ENCODE data around the gene CRB1. TPM values are rescaled to one million over a fixed set of nuclear protein-coding genes. Genes with fewer than 3 reads are reported as not detected.

The CRB1 gene
- total RNA-seq, 4 donors from 2014 or later, result 0.44 to 2.5 (median 1.0) TPM

- Histone ChIP-seq H3K36me3 (no peaks in the 10 kb centered on the region), H3K4me3 (no peak overlapping the region), H3K9me3 (no peaks in the 10 kb centered on the region), H3K27ac (no peak overlapping the region), H3K4me1 (no peaks in the 10 kb centered on the region), H3K27me3 (no peaks in the 10 kb centered on the region)
- in situ Hi-C loops (cut with MboI; ENCODE audit: low sequenced_read_pairs in 4 of 4) (no loop called here), intact Hi-C loops (cut with DNase I; ENCODE audit: low total_unique reads) (no loop called here)
- TF ChIP-seq POLR2A (IDR thresholded peaks at IDR 0.05), result no peak
- no peak for TF ChIP-seq CTCF (IDR thresholded peaks at IDR 0.05 in 4 of 5, conservative IDR thresholded peaks at IDR 0.05 in 1 of 5)
- no peak for DNase-seq
- ATAC-seq, result no peak
Observed at GRCh38 chr1:197466813-197467212, 198.8 kb downstream of the CRB1 start.

- no peaks in the 10 kb centered on the region for H3K27me3 ChIP-seq
- H3K4me1 ChIP-seq, result no peaks in the 10 kb centered on the region
- no peak for TF ChIP-seq CTCF (IDR thresholded peaks at IDR 0.05 in 4 of 5, conservative IDR thresholded peaks at IDR 0.05 in 1 of 5)
- TF ChIP-seq POLR2A (IDR thresholded peaks at IDR 0.05), result no peak
- ATAC-seq, result no peak
- no peak overlapping the region for H3K27ac ChIP-seq
- in situ Hi-C loops (cut with MboI; ENCODE audit: low sequenced_read_pairs in 4 of 4), result no loop called here
- no peak for DNase-seq
- H3K4me3 ChIP-seq, result no peak overlapping the region
- no peaks in the 10 kb centered on the region for H3K36me3 ChIP-seq
- intact Hi-C loops (cut with DNase I; ENCODE audit: low total_unique reads), result no loop called here
- H3K9me3 ChIP-seq, result no peaks in the 10 kb centered on the region
Observed at GRCh38 chr1:197467881-197468280, 199.8 kb downstream of the CRB1 start.

- H3K36me3 ChIP-seq, result no peaks in the 10 kb centered on the region
- intact Hi-C loops (cut with DNase I; ENCODE audit: low total_unique reads) (no loop called here), in situ Hi-C loops (cut with MboI; ENCODE audit: low sequenced_read_pairs in 4 of 4) (no loop called here)
- DNase-seq, result no peak
- H3K9me3 ChIP-seq, result no peaks in the 10 kb centered on the region
- no peaks in the 10 kb centered on the region for H3K27me3 ChIP-seq
- no peak overlapping the region for H3K27ac ChIP-seq
- no peak overlapping the region for H3K4me3 ChIP-seq
- no peak for TF ChIP-seq POLR2A (IDR thresholded peaks at IDR 0.05)
- TF ChIP-seq CTCF (IDR thresholded peaks at IDR 0.05 in 4 of 5, conservative IDR thresholded peaks at IDR 0.05 in 1 of 5), result no peak
- no peaks in the 10 kb centered on the region for H3K4me1 ChIP-seq
- ATAC-seq, result no peak
Observed at GRCh38 chr1:197468543-197469175, 200.6 kb downstream of the CRB1 start.

GRCh38 chr1:197469620-197470210 is 201.7 kb downstream of the CRB1 start:
- no peaks in the 10 kb centered on the region for H3K4me1 ChIP-seq
- intact Hi-C loops (cut with DNase I; ENCODE audit: low total_unique reads), result no loop called here
- H3K9me3 ChIP-seq, result no peaks in the 10 kb centered on the region
- no peak overlapping the region for H3K27ac ChIP-seq
- H3K36me3 ChIP-seq, result no peaks in the 10 kb centered on the region
- no peak for ATAC-seq
- TF ChIP-seq POLR2A (IDR thresholded peaks at IDR 0.05) (no peak), CTCF (IDR thresholded peaks at IDR 0.05 in 4 of 5, conservative IDR thresholded peaks at IDR 0.05 in 1 of 5) (no peak)
- no peak overlapping the region for H3K4me3 ChIP-seq
- in situ Hi-C loops (cut with MboI; ENCODE audit: low sequenced_read_pairs in 4 of 4), result no loop called here
- DNase-seq, result no peak
- H3K27me3 ChIP-seq, result no peaks in the 10 kb centered on the region
